Activated T-helper 17 cell treated with anti-CD3 and anti-CD28 coated beads, Interleukin-2, amount 50 U/mL, for 72 hours (primary cell): ENCODE data around the gene CDH13. TPM values are rescaled to one million over a fixed set of nuclear protein-coding genes. Genes with fewer than 3 reads are reported as not detected.
A peak's percentile ranks its signal among the peaks of the same experiment; 100 is the strongest.

Experiments
- ATAC-seq: fragments of 150-1000 bp; cut with Tn5 transposase; replicated peaks from 2 replicates; pipeline ENCODE4 v1.10.0; 2021; ENCODE audit warnings: mild to moderate bottlenecking, moderate library complexity
- H3K27ac Mint-ChIP-seq: one replicate; pipeline ENCODE4 v1.8.0; 2022; ENCODE audit warnings: mixed read lengths
- H3K27me3 Mint-ChIP-seq: one replicate; pipeline ENCODE4 v1.8.0; 2022; ENCODE audit warnings: mixed read lengths
- H3K36me3 Mint-ChIP-seq: one replicate; pipeline ENCODE4 v1.8.0; 2022; ENCODE audit warnings: low read depth, mild to moderate bottlenecking, mixed read lengths
- H3K4me1 Mint-ChIP-seq: one replicate; pipeline ENCODE4 v1.8.0; 2022; ENCODE audit warnings: mixed read lengths
- H3K4me3 Mint-ChIP-seq: one replicate; pipeline ENCODE4 v1.8.0; 2022; ENCODE audit warnings: mild to moderate bottlenecking, mixed read lengths
- H3K9me3 Mint-ChIP-seq: one replicate; pipeline ENCODE4 v1.8.0; 2022; ENCODE audit warnings: mixed read lengths
- total RNA-seq, 2 donors: library from RNA; stranded (reverse); gene quantifications; one replicate each; pipeline ENCODE4 v1.2.3, GENCODE V29; 2022

The CDH13 gene
- total RNA-seq, 2 donors from 2014 or later: not detected

- Mint-ChIP-seq H3K4me1 (peaks cover 3% of the 10 kb centered on the region), H3K4me3 (no peak overlapping the region), H3K9me3 (no peaks in the 10 kb centered on the region), H3K27me3 (peaks cover 15% of the 10 kb centered on the region), H3K27ac (no peak overlapping the region), H3K36me3 (no peaks in the 10 kb centered on the region)
- ATAC-seq: no peak
Measured at GRCh38 chr16:82633964-82634600, 7.3 kb downstream of the CDH13 start.

GRCh38 chr16:82634955-82635610 is 8.3 kb downstream of the CDH13 start:
- no peak overlapping the region for H3K27ac Mint-ChIP-seq
- peaks cover 8% of the 10 kb centered on the region for H3K4me1 Mint-ChIP-seq
- peaks cover 5% of the 10 kb centered on the region for H3K27me3 Mint-ChIP-seq
- ATAC-seq: peak; percentile 87
- H3K4me3 Mint-ChIP-seq: no peak overlapping the region
- no peaks in the 10 kb centered on the region for H3K9me3 Mint-ChIP-seq
- H3K36me3 Mint-ChIP-seq: no peaks in the 10 kb centered on the region

GRCh38 chr16:82636485-82636884 is 9.7 kb downstream of the CDH13 start:
- H3K27me3 Mint-ChIP-seq: no peaks in the 10 kb centered on the region

GRCh38 chr16:82636958-82637357 is 10.2 kb downstream of the CDH13 start:
- Mint-ChIP-seq H3K36me3 (no peaks in the 10 kb centered on the region), H3K27me3 (no peaks in the 10 kb centered on the region), H3K9me3 (no peaks in the 10 kb centered on the region), H3K4me3 (no peak overlapping the region), H3K4me1 (peaks cover 13% of the 10 kb centered on the region), H3K27ac (no peak overlapping the region)
- ATAC-seq: no peak

More at GRCh38 chr16:82636485-82636884, 9.7 kb downstream of the CDH13 start:
- Mint-ChIP-seq H3K27ac (no peak overlapping the region), H3K4me3 (no peak overlapping the region), H3K36me3 (no peaks in the 10 kb centered on the region), H3K4me1 (peaks cover 11% of the 10 kb centered on the region), H3K9me3 (no peaks in the 10 kb centered on the region)
- ATAC-seq: no peak

GRCh38 chr16:82638095-82638798 is 11.5 kb downstream of the CDH13 start:
- Mint-ChIP-seq H3K4me1 (peaks cover 13% of the 10 kb centered on the region), H3K27ac (no peak overlapping the region), H3K9me3 (no peaks in the 10 kb centered on the region), H3K36me3 (no peaks in the 10 kb centered on the region), H3K4me3 (no peak overlapping the region), H3K27me3 (no peaks in the 10 kb centered on the region)
- ATAC-seq: no peak

GRCh38 chr16:82639263-82639662 is 12.5 kb downstream of the CDH13 start:
- Mint-ChIP-seq H3K9me3 (no peaks in the 10 kb centered on the region), H3K27me3 (no peaks in the 10 kb centered on the region), H3K36me3 (no peaks in the 10 kb centered on the region), H3K4me1 (peaks cover 13% of the 10 kb centered on the region), H3K27ac (no peak overlapping the region), H3K4me3 (no peak overlapping the region)
- ATAC-seq: no peak

- H3K27ac Mint-ChIP-seq: no peak overlapping the region
- no peaks in the 10 kb centered on the region for H3K36me3 Mint-ChIP-seq
- peaks cover 13% of the 10 kb centered on the region for H3K4me1 Mint-ChIP-seq
- no peaks in the 10 kb centered on the region for H3K27me3 Mint-ChIP-seq
- no peak overlapping the region for H3K4me3 Mint-ChIP-seq
- no peak for ATAC-seq
- H3K9me3 Mint-ChIP-seq: no peaks in the 10 kb centered on the region
Measured at GRCh38 chr16:82639666-82640336, 13.0 kb downstream of the CDH13 start.

GRCh38 chr16:82641336-82641984 is 14.7 kb downstream of the CDH13 start:
- Mint-ChIP-seq H3K9me3 (no peaks in the 10 kb centered on the region), H3K4me3 (peak overlapping the region; percentile 3), H3K27ac (peak overlapping the region; percentile 11), H3K27me3 (no peaks in the 10 kb centered on the region), H3K36me3 (no peaks in the 10 kb centered on the region), H3K4me1 (peaks cover 11% of the 10 kb centered on the region)
- peak; percentile 89 for ATAC-seq

GRCh38 chr16:82643136-82643535 is 16.4 kb downstream of the CDH13 start:
- Mint-ChIP-seq H3K4me3 (no peak overlapping the region), H3K4me1 (peaks cover 19% of the 10 kb centered on the region), H3K36me3 (no peaks in the 10 kb centered on the region), H3K27me3 (no peaks in the 10 kb centered on the region), H3K27ac (no peak overlapping the region), H3K9me3 (no peaks in the 10 kb centered on the region)
- ATAC-seq: no peak

DNA sequence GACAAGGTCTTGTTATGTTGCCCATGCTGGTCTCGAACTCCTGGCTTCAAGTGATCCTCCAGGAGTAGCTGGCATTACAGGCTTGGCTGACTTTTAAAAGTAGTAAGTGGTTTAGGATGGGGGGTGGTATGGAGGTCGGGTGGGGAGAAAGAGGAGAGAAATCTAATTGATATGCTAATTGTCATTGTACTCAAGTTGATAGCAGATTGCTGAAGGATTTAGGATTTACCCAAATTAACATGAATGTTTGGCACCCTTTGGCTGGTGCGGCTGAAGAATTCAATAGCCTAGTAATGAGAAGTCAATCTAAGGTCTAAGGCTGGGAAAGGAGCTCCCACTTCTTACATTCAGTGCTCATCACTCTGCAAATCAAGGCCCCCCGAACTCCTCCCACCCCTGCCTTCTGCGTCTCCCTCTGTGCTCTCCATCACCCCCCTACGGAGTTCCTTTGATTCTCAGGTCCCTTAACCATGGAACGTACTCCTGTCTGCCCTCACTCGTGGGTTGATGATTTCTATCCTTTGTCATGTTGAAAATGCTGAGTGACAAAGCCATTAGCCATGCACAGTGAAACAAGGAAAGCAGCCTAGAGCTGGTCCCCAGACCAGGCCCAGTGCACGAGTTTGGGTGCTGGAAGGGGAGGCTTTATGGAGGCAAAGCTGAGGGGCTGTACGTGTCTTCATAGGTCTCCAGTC is 17.3 kb downstream of the CDH13 start:
- Mint-ChIP-seq H3K27ac (no peak overlapping the region), H3K4me1 (peaks cover 22% of the 10 kb centered on the region), H3K9me3 (no peaks in the 10 kb centered on the region), H3K27me3 (no peaks in the 10 kb centered on the region), H3K4me3 (no peak overlapping the region), H3K36me3 (no peaks in the 10 kb centered on the region)
- no peak for ATAC-seq

DNA sequence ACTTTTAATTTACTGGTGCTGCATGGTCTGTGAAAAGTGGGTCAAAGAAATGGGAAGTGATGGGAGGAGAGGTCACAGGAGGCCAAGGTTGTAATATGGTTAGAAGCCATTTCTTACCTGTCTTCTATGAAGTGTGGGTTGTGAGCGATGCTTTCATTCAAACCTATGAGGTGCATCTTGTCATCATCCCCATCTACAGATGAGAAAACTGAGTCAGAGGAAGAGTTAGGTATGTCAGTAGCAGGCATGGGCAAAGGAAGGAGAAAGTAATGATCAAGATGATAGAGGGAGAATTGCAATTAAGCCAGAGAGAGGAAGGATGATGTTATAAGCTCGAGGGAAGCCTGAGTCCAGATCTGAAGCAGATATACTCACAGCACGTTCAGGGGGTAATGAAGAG is 19.7 kb downstream of the CDH13 start:
- H3K4me1 Mint-ChIP-seq: peaks cover 32% of the 10 kb centered on the region
- H3K4me3 Mint-ChIP-seq: no peak overlapping the region
- no peaks in the 10 kb centered on the region for H3K27me3 Mint-ChIP-seq
- H3K9me3 Mint-ChIP-seq: no peaks in the 10 kb centered on the region
- H3K36me3 Mint-ChIP-seq: no peaks in the 10 kb centered on the region
- H3K27ac Mint-ChIP-seq: no peak overlapping the region
- peak; percentile 68 for ATAC-seq

DNA sequence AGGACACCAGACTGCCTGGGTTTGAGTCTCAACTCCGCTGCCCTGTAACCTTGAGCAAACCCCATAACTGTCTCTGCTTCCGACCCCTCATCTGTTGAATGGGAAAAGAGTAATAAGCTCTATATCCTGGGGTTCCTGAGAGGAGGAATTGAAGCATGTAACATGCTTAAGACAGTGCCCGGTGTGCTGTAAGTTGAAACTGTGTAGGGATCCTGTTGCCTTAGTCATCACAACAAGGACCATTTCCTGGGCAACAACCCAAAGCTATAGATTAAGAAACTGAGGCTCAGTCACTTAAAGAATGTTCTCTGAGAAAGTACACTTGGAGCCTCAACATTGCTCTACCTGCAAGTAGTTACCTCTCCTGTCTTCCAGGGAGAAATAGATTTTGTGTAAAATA is 23.0 kb downstream of the CDH13 start:
- Mint-ChIP-seq H3K9me3 (no peaks in the 10 kb centered on the region), H3K27ac (no peak overlapping the region), H3K4me1 (peaks cover 55% of the 10 kb centered on the region), H3K27me3 (no peaks in the 10 kb centered on the region), H3K4me3 (no peak overlapping the region), H3K36me3 (no peaks in the 10 kb centered on the region)
- no peak for ATAC-seq

DNA sequence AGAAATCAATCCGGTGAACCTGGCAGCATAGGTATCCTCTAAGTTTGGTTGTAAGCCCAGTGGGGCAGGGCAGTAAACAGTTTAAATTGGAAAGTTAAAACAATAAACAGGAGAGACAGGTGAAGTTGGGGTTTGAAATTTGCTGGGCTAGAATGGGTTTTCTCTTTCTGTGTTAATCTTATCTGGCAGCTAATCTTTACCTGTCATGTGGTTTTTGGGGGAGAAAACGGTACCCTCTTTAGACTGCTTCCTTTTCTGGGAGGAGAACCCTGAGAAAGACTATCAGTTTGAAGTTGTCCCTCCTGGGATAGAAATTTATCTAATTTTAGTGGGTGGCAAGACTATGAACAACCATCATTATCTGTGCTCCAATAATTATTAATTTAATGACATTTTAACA is 24.0 kb downstream of the CDH13 start:
- no peak overlapping the region for H3K4me3 Mint-ChIP-seq

More for the DNA sequence above, 24.0 kb downstream of the CDH13 start:
- Mint-ChIP-seq H3K27me3 (no peaks in the 10 kb centered on the region), H3K36me3 (no peaks in the 10 kb centered on the region), H3K27ac (no peak overlapping the region), H3K9me3 (no peaks in the 10 kb centered on the region), H3K4me1 (peaks cover 61% of the 10 kb centered on the region)
- ATAC-seq: no peak
